ENCODE data around the gene PHPT1.
"Not testable (repeated sequence)": the region's sequence is repeated elsewhere in the genome, so short reads cannot be mapped to it uniquely, and the experiment has no call there.

Gene PHPT1

DNA sequence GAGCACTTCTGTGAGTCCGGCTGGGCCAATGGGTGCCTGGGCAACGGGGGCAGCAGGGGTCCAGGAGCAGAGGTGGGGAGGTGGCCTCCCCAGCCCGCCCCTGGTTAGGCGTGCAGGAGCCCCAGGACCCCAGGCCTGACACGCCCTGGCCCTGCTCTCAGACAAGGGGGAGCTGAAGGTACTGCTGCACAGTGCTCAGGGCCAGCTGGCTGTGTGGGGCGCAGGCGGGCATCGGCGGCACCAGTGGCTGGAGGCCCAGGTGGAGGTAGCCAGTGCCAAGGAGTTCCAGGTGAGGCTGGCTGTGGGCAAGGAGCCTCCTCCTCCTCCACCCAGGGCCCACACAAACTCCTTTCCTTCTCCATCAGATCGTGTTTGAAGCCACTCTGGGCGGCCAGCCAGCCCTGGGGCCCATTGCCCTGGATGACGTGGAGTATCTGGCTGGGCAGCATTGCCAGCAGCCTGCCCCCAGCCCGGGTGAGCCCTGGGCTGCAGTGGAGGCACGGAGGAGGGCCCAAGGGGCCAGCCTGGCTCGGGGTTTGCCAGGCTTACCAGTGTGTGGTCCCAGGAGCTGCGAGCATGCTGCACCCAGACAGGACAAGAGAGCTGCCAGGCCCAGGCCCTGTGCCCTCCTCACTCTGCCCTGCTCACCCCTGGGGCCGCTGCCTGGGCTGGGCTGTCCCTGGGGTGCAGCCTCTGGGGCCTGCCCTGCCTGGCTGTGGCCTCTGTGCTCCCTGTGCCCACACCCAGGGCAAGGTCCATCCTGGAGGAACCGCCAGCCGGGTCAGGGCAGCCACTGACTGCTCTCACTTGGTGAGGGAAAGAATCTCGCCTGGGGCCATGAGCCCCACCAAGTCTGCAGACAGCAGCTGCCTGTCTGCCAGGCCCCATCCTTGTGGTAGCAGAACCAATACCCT is 9.9 kb downstream of the PHPT1 start:
- DNase-seq (ENCODE audit: low read depth in 2 of 2): no peak

DNA sequence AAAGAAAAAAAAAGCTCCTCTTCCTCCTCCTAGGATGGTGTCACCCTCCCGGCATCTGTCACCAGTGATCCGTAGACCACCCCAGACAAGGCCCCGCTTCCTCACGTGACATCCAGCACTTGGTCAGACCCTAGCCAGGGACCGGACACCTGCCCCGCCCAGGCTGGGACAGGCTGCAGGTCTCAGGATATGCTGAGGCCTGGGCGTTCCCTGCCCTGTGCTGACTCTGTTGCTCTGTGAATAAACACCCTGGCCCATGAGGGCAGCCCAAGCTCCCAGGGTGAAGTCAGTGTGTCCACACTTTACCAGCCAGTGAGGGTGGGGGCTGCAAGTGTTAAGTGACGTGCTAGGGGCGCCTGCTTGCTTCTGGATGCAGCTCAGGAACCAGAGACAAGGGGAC is 11.3 kb downstream of the PHPT1 start:
- no peak for DNase-seq (ENCODE audit: low read depth in 2 of 2)

DNA sequence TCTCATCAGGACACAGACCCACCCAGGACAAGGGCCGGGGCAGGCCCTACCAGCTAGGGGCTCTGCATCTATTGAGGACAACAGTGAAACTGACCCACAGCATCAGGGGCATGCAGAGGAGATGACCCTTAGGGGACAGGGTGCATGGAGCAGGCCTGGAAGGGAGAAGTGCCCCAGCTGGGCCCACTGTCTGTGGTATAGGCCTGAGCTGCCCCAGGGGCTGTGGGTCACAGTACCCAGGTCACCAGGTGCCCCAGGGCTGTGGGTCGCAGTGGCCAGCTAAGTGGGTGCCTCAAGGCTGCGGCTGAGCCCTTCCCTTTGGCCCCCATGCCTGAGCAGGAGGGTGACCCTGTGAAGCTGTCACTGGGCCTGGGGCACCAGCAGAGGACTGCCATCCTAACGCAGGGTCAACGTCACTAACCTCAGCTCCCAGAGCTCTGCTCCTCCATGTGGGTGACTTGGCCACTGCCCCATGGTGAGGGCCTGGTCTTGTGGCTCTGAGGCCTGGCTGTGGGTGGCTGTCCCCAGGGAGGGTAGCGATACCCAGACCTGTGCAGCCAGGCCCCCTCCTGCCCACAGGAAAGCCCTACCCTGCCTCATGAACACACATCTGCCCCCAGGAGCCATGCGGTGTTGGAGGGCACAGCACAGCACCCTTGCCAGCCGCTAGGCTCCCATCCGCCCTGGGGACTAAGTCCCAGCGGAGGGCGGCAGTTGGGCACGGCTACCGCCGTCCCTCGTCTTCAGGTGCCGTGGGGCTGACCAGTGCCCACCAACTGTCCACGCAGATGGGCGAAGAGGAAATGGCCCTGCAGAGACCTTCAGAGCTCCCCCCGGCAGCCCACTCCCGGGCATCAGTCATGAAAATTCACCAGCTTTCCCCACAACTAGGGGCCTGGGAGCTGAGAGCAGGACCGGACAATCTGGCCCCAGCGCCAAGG is 12.0 kb downstream of the PHPT1 start:
- no peak for DNase-seq (ENCODE audit: low read depth in 2 of 2)

DNA sequence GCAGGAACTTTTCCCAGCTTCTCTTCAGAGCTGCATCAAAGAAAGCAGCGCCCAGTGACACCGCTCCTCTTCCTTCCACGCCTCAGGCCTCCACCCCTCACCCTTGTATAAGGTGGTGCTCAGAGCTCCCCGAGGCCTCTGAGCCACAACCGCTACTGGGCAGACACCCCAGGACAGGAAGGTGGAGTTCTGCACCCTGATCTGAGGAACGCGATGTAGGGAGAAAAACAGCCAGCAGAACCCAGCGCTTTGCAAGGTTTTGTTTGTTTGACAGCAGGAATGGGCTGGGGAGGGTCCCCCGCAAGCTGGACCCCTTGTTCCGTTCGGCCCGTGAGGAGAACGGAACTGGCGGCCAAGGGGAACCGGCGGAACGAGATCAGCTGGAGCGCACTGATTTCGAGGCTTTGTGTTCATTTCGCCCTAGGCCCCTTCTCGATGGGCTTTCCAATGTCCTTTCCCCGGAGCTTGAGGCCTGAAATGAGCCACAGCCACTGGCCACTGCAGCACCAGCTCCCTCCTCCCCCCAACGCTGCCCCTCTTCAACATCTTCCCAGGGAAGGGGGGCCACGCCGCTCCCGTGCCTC is 12.8 kb downstream of the PHPT1 start:
- DNase-seq (ENCODE audit: low read depth in 2 of 2): no peak

DNA sequence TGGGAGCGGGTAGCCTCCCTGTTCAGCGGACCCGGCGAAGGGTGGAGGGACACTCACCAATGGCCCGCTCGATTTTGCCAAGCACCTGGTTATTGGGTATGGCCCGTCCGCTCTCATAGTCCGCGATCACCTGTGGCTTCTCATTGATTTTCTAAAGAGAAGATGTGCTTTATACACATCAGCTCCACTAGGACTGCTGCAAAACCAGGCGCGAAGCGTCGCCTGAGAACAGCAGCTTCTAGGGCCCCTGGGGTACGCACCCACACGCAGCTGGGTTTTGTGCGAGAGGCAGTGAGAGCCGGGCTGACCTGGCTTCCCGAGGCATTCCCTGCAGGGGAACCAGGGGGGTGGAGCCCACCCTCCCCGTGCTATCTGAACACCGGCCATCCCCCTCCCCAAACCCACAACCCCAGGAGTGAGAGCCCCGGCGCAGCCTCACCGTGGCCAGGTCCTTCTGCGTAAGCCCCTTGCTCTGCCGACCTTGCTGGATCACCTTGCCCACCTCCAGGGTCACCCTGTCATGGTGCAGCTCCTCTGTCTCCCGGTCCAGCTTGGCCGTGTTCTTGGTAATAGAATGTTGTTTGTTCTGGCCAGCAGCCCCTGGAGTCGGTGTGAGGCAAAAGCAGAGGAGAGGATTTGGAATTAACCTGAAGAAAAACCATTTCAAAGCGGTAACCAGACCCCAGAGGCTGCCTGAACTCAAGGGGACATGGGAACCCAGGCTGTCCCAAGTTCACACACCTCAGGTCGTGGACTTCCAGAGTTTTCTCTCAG is 13.8 kb downstream of the PHPT1 start:
- DNase-seq (ENCODE audit: low read depth in 2 of 2): no peak

DNA sequence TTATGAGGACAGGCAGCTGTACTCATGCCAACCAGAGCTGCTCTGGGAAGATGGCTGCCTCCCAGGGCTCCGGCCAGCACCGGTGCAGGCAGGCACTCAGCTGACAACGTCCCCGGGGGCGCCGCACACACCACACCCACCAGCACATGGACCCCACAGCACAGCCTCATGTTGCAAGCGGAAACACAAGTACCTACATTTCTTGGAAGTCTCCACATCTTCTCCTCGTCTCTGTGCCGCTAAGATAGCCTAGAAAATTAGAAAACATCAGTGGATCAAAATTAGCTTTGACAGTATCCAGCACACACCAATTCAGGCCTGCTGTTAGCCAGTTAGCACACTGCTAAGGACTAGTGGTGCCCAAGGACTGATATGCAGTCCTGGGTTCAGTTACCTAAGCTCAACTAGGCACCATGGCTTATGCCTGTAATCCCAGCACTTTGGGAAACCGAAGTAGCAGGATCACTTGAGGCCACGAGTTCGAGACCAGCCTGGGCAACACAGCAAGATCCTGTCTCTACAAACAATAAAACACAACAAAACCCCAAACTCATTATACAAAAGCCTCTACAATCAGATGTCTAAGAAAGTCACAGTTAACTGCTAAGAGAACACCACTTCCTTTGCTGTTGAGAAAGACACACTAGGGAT is 14.5 kb downstream of the PHPT1 start:
- DNase-seq (ENCODE audit: low read depth in 2 of 2): no peak

DNA sequence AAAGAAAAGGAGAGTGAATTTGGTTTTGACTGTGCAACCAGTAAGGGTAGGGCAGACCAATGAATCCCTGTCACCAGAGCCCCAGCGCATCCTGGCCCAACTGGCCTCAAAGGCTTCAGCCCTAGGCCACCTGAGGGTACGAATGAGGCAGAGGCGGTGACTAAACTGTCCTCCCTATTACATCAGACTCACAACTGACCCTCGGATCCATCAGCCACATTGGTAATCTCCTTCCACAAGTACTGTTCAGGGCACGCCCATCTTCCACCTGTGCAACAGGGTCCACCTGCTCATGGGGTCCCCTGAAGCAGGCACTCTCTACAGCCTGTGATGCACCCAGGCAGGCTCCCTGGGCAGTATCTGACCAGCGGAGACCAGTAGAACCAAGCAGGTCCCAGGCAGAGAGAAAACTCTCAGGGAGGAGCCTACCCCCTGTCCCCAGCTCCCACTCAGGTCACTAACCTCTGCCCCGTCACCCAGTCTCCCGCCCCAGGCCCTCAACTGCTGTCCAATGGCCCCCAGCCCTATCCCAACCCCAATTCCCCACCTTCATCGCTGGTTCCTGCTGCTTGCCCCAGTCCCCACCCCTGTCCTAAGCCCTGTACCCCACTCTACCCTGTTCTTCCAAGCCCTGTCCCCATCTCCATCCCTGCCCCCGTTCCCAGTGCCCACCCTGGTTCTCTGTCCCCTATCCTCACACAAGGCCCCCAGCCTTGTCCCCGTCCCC is 16.0 kb downstream of the PHPT1 start:
- no peak for DNase-seq (ENCODE audit: low read depth in 2 of 2)

DNA sequence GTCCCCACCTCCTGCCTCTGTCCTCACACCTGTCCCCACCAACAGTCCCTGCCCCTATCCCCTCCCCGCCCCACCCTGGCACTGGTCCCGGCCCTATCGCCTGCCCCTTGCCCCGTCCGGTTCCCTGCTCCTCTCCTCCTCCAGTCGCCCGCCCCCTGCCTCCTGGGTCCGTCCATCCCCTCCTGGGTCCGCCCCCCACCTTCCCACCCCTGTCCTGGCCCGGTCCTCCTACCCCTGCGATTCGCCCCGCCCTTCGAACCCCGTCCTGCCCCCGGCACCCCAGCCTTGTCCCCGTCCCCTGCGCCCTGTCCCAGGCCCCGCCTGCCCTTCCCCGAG is 16.5 kb downstream of the PHPT1 start:
- DNase-seq (ENCODE audit: low read depth in 2 of 2): no peak

DNA sequence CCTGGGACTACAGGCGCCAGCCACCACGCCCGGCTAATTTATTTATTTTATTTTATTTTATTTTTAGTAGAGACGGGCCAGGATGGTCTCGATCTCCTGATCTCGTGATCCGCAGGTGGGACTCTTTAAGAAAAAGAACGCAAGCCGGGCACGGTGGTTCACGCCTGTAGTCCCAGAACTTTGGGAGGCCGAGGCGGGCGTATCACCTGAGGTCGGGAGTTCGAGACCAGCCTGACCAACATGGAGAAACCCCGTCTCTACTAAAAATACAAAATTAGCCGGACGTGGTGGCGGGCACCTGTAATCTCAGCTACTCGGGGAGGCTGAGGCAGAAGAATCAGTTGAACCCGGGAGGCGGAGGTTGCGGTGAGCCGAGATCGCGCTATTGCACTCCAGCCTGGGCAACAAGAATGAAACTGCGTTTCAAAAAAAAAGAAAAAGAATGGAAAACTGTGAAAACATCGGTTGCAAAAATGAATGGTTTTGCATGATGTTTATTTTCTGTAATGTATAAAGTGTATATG is 17.8 kb downstream of the PHPT1 start:
- not testable (repeated sequence) for DNase-seq (ENCODE audit: low read depth in 2 of 2)

DNA sequence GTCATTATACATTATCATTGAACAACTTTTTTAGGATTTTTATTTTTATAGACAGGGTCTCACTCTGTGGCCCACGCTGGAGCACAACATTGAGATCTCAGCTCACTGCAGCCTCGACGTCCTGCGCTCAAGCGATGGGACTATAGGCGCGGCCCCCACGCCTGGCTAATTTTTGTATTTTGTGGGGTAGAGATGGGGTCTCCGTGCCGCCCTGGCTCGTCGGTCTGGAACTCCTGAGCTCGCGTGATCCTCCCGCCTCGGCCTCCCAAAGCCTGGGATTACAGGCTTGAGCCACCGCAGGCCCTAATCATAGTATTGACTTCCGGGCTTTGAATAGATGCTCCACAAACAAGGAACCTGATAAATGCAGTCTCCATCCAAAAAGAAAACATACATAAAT is 18.3 kb downstream of the PHPT1 start:
- no peak for DNase-seq (ENCODE audit: low read depth in 2 of 2)

DNA sequence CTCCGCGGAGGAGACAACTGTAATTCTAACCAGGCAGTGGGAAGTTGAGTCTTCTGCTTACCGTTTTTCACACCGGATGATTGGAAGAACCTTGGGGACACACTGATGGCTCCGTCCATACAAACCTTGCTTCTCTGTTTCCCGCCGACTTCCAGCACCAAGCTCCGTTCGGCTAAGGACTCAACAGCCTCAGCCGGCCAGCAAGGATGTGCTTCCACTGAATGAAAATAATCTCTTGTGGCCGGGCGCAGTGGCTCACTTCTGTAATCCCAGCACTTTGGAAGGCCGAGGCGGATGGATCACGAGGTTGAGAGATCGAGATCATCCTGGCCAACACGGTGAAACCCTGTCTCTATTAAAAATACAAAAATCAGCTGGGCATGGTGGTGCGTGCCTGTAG is 18.7 kb downstream of the PHPT1 start:
- no peak for DNase-seq (ENCODE audit: low read depth in 2 of 2)

DNA sequence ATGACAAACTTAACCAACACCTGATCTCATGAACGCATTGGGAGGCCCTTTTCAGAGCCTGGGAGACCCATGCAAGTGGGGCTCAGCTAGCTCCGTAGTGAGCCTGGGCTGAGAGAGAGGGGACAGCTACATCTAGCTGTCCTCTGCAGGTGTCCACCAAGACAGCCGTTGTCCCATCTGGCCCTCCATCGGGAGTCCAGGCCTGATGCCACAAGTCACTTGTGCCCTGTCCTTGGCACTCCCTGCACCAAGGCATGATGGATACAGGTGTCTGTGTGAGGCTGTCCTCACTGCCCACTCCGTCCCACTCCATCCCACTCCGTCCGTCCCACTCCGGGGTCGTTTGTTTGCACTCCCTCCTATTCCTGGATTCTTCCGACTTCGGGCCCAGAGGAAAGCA is 19.4 kb downstream of the PHPT1 start:
- no peak for DNase-seq (ENCODE audit: low read depth in 2 of 2)

DNA sequence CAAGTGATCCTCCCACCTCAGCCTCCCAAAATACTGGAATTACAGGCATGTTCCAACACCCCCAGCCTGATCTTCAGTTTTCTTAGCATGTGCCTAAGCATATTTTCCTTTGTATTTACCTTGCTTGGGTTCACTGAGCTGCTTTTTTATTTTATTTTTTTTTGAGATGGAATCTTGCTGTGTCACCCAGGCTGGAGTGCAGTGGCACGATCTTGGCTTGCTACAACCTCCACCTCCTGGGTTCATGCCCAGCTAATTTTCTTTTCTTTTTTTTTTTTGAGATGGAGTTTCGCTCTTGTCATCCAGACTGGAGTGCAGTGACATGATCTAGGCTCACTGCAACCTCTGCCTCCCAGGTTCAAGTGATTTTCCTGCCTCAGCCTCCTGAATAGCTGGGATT is 20.4 kb downstream of the PHPT1 start:
- DNase-seq (ENCODE audit: low read depth in 2 of 2): not testable (repeated sequence)

DNA sequence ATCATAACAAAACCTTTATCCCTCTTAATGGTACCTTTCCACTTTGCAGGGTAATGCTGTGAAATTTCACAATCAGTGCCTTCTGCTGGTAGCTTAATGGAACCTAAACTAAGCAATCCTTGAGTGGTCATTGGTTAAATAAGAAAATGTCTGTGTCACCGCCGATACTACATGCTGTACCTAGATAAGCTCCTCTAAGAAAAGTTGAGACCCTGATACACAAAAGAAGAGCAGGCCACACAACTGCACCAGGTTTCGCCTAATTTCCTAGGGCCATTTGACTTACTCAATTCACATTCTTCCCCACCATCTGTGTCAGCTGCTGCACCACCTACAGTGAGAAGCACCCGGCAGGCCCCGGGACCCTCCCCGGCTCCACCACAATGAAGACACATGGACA is 25.9 kb downstream of the PHPT1 start:
- no peak for DNase-seq (ENCODE audit: low read depth in 2 of 2)

DNA sequence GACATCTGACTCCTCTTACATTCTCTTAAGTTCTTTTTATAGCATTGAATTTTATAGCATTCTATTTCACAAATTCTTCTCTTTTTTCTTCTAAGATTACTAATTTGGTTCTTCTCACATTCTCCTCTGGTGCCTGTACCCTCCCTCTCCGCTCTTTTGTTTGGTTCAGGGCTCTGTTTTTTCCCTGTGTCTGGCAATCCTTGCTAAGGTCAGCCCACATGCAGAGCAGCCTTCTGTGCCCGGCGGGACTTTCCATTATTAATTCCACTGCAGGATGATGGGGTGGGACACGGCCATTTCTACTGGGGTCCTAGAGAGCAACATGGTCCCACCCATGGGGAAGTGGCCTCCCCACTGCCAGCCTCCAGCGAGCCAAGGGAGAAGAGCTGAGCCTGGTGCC is 27.3 kb downstream of the PHPT1 start:
- DNase-seq (ENCODE audit: low read depth in 2 of 2): no peak

DNA sequence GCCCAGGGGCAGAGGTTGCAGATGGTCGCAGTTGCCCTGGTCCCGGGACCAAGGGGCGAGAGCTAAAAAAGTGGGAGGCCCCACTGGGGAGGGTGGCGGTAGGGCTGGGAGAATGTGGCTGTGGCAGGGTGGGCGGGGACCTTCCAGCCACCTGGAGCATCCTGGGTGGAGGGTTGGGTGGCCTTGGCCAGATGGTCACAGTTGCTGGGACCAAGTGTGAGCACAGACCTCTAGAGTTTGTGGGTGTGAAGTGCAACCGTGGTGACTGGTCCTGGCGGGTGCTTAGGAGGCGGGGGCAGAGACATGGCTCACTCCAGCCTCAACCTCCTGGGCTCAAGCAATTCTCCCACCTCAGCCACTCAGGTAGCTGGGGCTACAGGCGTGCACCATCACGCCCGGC is 31.4 kb downstream of the PHPT1 start:
- DNase-seq (ENCODE audit: low read depth in 2 of 2): no peak

DNA sequence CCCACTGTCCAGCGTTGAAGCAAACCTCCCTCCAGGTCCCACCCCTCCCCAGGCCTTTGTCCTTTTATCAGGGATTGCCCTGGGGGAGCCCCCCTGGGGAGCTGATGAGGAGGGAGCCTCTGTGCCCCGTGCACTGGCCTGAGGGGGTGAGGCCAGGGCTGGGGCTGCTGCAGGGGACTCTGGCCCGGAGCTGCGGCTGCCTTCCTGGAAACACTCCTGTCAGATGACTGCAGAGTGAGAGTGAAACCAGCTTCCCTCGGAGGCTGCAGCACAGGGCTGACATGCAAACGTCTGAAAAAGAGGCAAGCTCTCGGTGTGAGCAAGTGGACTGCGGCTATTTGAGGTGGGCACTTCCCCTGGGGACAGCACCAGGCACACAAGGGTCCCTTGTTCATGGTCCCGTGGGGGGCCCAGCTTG is 32.5 kb downstream of the PHPT1 start:
- DNase-seq (ENCODE audit: low read depth in 2 of 2): no peak

DNA sequence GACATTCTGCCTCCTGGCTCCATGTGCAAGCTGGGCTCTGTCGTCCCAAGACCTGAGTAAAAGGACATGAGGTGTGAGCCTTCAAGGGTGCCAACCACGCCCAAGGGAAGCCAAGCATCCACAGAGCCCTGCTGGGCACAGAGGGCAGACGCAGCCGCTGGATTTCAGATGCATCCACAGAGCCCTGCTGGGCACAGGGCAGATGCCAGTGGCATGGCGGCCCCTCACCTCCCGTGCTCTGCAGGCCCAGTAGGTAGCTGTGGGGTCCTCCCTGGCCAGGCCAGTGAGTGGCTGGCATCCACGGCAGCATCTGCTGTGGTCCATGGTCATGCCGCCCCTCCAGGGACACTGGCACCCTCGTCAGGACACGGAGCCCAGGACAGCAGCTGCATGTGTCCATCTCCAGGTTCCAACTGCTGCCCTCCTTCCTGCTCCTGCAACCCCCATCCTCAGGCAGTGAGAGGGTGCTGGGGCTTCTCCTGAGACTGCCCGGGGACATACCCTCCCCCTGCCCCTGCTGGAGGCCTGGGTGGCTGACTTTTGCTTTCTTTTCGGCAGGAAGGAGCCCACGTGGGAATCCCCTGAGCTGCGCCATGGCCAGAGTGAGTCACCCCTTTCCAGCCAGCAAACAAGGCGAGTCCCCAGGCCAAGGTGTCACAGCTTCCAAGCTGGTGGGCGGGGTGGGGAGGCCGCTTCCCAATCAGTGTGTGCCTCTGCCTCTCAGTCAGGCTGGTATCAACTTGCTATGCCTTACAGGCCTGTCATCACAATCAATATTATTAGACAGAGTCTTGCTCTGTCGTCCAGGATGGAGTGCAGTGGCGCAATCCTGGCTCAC is 33.1 kb downstream of the PHPT1 start:
- DNase-seq (ENCODE audit: low read depth in 2 of 2): peak; percentile 74 to 91

DNA sequence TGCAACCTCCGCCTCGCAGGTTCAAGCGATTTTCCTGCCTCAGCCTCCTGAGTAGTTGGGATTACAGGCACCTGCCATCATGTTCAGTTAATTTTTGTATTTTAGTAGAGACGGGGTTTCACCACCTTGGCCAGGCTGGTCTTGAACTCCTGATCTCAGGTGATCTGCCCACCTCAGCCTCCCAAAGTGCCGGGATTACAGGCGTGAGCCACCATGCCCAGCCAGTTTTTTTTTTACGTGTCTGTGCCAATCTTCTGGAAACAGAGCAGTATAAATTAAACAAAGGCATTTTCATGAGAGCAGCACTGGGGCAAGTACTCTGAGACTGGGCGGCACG is 33.7 kb downstream of the PHPT1 start:
- DNase-seq (ENCODE audit: low read depth in 2 of 2): not testable (repeated sequence)
